HepG2 (cell line): Measurements from ENCODE around the gene HSPA6.
"Not testable (repeated sequence)": the region's sequence is repeated elsewhere in the genome, so short reads cannot be mapped to it uniquely, and the experiment has no call there.

Experiments
- ADNP ChIP-seq: sonication (generic); formaldehyde crosslinking; IDR thresholded peaks from 2 replicates; pipeline ENCODE4 v1.4.0; 2020; ENCODE audit warnings: missing genetic modification reagents
- ETV6 ChIP-seq: sonication (generic); formaldehyde crosslinking; conservative IDR thresholded peaks from 2 replicates; pipeline ENCODE4 v1.4.0; 2020; ENCODE audit warnings: missing genetic modification reagents
- JUNB ChIP-seq: sonication (generic); formaldehyde crosslinking; IDR thresholded peaks from 2 replicates; pipeline ENCODE4 v1.8.0; 2022; ENCODE audit warnings: missing genetic modification reagents, mild to moderate bottlenecking, borderline replicate concordance
- TAF1 ChIP-seq: sonication (generic); formaldehyde crosslinking; IDR thresholded peaks from 2 replicates; pipeline ENCODE4 v1.4.0; 2020; ENCODE audit warnings: missing genetic modification reagents
- ZNF24 ChIP-seq: fragments of 450-650 bp; IDR thresholded peaks from 2 replicates; pipeline ENCODE4 v1.6.1; 2017; ENCODE audit warnings: antibody characterized with exemption, mild to moderate bottlenecking
- ZNF543 ChIP-seq: sonication (generic); formaldehyde crosslinking; IDR thresholded peaks from 2 replicates; pipeline ENCODE4 v1.4.0; 2020; ENCODE audit warnings: mild to moderate bottlenecking, missing genetic modification reagents
- ZNF549 ChIP-seq: sonication (generic); formaldehyde crosslinking; IDR thresholded peaks from 2 replicates; pipeline ENCODE4 v1.5.0; 2020; ENCODE audit warnings: missing genetic modification reagents
- TF ChIP-seq, protein P1 (sequence below): IDR thresholded peaks from 2 replicates; pipeline ENCODE4 v1.6.1; 2016; ENCODE audit warnings: missing compliant biosample characterization, missing genetic modification reagents, borderline replicate concordance

GRCh38 chr1:161563522-161563921 is 39.2 kb downstream of the HSPA6 start:
- TF ChIP-seq ADNP; TAF1 (CRISPR knock-in tag); ZNF24; JUNB; ETV6 (CRISPR knock-in tag); ZNF549; ZNF543 (CRISPR knock-in tag): not testable (repeated sequence)
- TF ChIP-seq, protein P1, sequence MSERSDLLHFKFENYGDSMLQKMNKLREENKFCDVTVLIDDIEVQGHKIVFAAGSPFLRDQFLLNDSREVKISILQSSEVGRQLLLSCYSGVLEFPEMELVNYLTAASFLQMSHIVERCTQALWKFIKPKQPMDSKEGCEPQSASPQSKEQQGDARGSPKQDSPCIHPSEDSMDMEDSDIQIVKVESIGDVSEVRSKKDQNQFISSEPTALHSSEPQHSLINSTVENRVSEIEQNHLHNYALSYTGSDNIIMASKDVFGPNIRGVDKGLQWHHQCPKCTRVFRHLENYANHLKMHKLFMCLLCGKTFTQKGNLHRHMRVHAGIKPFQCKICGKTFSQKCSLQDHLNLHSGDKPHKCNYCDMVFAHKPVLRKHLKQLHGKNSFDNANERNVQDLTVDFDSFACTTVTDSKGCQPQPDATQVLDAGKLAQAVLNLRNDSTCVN (CRISPR knock-in tag): not testable (repeated sequence)
